Measurements from ENCODE around the gene UTS2B.
A peak's percentile ranks its signal among the peaks of the same experiment; 100 is the strongest.

UTS2B gene

DNA sequence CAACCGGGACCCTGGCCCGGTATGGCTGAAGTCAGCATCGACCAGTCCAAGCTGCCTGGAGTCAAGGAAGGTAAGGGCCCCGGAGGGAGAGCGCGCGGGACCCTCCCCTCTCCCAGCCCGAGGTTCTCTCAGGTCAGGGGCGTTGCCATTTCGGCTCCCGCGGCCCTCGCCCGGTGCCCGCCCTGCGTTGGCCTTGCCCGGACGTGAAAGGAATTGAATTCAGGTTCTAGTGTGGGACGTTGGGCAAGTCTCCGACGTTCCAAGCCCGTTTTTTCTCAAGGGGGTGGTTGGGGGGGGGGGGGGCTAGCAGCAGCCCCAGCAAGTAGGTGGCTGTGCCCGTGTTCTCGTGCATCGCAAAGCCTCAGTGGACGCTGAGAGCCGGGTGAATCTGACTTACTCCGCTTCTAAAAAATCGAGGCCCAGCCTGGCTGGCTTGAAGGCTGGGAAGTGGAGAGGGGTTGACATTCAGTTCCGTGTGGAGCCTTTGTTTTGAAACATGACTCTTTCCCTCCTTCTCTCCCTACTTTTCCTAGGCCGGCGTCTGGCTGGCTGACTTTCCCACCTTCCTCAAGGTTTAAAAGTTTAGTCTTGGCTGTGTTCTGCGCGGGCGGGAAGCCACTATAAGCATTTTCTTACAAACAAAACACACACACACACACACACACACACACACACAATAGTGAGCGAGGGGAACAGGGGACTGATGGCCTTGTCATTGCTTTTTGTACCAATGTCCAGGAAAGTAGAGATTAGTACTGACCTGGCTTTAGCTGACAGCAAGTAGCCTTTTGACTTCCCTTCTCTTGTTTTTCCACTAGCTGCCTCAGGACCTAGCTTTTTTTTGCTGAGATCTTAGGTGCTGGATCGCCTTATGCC, at the start of gene UTS2B:
TSS of gene UTS2B (minus strand) at position 873 of the 876 bp plus-strand sequence. CDS start 48,337 bp downstream, outside the sequence.
- no peak for FAIRE-seq

DNA sequence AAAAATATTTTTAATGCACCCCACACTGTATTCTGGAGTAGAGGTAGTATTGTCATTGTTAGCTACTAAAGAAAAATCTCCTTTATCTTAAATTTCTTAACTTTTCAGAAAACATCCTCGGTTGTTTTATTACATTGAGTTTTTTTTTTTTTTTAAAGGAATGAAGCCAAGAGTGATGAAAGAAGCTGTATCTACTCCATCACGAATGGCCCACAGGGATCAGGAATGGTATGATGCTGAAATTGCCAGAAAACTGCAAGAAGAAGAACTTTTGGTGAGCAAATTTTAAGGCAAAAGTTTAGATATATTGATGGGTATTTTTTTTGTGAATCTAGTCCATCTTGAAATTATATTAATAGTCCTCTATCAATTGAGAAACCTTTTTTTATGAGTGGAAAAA, 49.7 kb upstream of the UTS2B start:
- no peak for FAIRE-seq

DNA sequence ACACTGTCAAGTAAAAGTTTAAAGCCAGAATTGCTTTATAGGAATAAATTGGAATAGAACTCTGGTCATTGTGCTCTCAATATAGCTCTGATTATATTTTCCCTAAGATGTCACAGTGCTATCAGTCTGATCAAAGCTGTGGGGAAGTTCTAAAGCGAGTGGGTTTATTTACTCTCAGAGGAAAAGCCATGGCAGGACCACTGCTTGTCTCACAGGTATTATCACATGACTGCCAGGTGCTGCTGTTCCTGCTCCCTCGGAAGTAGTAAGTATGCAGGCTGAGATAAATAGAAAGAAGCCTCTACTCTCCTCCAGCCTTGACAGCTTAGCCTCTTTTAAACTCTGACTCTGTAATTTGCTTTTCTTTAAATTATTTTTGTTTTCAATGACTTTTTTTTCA, 49.1 kb upstream of the UTS2B start:
- no peak for FAIRE-seq

DNA sequence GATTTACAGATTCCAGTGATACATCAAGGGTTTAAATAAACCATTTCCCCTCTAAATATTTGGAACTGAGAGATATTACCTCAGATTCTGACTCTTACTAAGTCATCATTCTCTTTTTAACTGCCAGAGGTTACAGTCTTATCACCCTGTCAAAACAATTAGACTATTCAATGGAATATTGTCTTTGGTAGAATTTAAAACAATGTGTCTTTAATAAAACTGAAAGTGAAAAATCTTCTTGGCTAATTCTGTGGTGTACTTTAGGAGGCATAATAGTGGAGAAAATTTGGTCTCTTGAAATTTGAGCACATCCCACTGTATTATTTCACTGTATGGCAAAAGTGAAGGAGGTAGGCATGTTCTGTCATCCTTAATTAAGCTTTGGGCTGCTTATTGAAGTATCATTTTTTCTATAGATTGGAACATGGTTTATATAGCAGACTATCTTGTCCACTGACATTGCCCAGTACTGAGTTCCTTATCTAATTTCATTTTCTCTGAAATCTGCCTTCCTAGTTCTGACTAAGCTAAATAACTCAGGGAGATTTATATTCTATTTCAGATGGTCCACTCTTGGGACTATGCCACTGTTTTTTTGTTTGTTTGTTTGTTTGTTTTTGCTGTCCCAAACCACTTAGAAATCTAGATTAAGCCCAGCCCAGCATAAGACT, 48.0 kb upstream of the UTS2B start:
- FAIRE-seq: no peak

GRCh38 chr3:191376516-191377141, 46.3 kb upstream of the UTS2B start:
- FAIRE-seq: peak; percentile 33

DNA sequence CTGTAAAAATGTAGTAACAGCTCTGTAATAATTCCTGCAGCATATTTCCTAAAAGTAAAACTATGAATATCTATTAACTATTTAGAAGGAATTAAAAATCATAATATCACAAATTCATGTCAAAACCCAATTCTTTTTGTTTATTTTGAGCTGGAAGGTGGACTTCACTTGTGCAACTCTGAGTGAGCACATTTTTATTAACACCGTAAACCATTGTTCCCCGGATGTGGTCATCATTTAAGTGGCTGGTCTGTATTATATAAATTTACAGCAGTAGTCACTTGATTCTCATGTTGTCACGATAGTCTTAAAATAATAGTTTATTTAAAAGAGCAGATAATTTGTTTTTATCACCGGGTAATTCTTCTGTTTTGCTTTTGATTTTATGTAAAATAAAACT, 43.0 kb upstream of the UTS2B start:
- peak; percentile 63 for FAIRE-seq

DNA sequence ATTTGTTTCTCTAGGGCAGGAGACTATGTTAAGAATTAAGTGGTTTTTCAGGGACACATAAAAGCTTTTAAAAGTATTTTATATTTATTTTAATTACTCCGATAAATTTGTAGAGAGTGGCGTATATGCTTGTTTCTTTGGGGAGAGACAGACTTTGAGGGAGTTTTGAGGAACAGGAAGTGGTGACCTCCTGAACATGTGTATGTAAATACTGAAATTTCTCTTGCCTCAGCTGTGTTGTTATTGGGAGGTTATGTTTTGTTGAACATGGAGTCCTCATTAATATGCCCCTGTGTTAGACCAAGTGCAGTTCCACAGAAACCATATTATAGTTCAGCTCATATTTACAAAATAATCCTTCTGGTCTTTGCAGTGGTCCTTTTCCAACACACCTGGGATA, 41.8 kb upstream of the UTS2B start:
- FAIRE-seq: no peak

- FAIRE-seq: no peak
Observed at GRCh38 chr3:191369616-191370010, 39.3 kb upstream of the UTS2B start.

- FAIRE-seq: peak; percentile 17
Observed at GRCh38 chr3:191368755-191369615, 38.7 kb upstream of the UTS2B start.

DNA sequence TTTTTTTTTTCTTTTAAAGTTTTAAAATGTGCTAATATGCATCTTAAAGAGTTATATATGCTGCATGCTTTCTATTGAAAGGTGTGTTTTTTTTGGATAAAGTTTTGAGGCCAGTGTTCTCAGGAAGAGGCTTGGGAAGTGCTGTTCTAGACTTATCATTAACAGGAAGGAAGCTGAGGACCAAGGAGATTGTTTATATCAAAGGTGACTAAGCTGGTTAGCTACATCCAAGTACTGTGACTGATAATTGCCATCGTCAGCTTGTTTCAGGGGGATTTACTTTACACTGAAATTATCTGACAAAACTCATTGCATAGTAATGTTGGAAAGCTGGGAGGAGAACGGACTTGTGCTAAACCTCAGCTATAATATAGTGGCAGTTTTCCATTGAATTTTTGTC, 36.3 kb upstream of the UTS2B start:
- FAIRE-seq: peak; percentile 19

GRCh38 chr3:191363221-191363620, 32.9 kb upstream of the UTS2B start:
- FAIRE-seq: no peak

DNA sequence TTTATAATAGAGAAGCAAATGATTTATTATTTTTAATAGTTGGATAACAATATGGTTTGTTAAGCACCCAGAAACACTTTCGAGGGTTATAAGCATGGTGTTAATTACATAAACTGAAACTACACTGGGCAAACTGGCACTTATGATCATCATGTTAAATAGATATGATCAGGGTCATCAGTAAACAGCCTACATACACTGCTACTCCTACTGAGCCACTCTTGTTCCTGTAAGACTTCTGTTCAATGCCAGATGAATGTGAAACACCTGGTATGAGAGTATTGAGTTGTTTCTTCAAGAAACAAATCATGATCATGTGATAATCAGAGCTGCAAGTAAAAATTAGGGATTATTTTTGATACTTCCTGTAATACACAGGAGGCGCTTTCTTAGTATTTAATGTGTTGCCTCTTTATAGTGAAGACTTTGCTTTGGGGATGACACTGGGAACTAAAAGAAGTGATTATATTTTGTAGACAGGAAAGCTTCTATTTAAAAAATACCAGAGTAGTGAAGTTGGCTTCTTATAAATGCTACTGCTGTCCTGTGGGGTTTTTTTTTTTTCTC, 32.3 kb upstream of the UTS2B start:
- no peak for FAIRE-seq

DNA sequence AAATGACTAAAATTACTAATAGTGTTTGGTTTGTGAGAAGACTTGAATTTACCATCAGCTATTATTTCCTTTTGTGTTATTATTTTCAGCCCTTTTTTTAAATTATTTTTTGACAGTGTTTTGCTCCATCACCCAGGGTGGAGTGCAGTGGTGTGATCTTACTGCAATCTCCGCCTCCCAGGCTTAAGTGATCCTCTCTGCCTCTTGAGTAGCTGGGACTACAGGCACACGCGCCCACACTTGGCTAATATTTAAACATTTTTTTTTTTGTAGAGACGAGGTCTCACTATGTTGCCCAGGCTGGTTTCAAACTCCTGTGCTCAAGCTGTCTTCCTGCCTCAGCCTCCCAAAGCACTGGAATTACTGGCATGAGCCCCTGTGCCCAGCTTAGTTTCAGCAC, 31.7 kb upstream of the UTS2B start:
- FAIRE-seq: peak; percentile 63

GRCh38 chr3:191361456-191361855, 31.1 kb upstream of the UTS2B start:
- FAIRE-seq: no peak

GRCh38 chr3:191360620-191361019, 30.3 kb upstream of the UTS2B start:
- FAIRE-seq: no peak

DNA sequence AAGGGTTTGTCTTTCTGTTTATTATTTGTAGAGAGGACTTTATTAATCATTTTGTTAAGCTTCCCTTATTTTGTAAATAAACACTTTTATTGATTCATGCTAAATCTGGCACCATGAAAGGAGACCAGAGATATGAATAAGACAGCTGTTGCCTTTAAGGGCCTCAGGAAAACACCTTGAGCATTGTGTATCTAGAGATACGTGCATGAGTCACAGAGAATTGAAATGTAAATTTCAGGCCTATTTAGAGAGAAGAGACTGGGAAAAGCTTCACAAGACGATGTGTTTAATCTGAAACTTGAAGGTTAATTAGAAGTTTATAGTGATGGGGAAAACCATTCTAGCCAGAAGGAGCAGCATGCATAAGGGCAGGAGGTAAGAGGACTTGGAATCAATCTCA, 28.6 kb upstream of the UTS2B start:
- peak; percentile 53 for FAIRE-seq

DNA sequence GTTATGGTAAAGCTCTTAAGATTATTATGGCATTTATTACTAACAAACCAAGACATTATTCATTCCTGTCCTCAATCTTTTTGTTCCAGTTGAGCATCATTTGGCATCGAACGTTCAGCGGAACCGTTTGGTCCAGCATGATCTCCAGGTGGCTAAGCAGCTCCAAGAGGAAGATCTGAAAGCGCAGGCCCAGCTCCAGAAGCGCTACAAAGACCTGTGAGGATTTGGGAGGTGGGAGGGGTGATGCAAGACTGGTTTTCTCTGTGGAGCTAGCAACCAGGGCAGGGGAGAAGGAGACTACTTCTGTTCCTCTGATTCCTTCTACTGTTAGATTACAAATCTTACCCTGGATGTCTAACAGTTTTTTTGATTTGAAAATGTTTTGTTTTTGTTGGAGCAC, 27.6 kb upstream of the UTS2B start:
- FAIRE-seq: no peak

- peak; percentile 99 for FAIRE-seq
Observed at GRCh38 chr3:191356631-191357439, 26.5 kb upstream of the UTS2B start.

GRCh38 chr3:191355406-191355805, 25.1 kb upstream of the UTS2B start:
- FAIRE-seq: no peak

- peak; percentile 6 for FAIRE-seq
Observed at GRCh38 chr3:191353022-191353777, 22.9 kb upstream of the UTS2B start.

- FAIRE-seq: peak; percentile 95
Observed at GRCh38 chr3:191352014-191352413, 21.7 kb upstream of the UTS2B start.

Measured in G401.6 (cell line).